Measurements from ENCODE around the gene MTHFD1L.

DNA sequence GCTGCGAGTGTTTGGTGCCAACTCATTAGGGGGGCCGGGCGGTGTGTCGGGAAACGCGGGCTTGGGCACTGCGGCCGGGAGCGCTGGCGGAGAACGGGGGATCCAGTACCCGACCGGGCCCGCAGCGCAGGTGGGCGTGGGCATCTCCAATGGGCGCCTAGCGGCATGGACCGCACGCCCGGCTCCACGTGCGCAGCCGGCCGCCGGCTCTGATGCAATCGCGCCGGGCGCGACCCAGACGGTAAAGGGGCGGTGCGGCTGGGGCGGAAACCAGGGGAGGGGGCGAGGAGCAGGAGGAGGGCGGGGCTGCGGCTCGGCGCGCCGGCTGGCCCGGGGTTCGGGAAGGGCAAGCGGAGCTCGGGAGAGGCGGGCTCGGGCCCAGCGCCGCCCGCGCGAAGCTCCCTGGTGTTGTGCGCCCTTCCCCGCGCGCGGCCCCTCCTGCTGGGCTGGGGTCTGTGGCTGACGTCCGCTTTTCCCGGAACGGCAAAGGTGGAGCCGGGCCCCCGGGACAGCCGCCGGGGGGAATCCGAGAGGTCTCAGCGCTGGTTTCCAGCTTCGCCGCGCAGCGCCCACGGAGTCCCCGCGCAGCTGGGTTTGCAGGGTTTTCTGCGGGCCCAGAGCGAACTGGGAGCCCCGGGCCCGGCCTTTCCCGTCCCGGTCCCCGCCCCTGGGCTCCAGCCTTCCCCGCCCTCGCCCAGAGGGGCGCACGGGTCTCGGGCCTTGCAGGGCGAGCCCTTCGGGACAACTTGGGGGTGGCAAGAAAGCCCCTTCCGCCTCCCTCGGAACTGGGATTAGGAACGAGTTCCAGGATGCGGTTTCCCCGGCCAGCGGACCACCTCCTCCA lies 867 bp downstream of the MTHFD1L start:
- TF ChIP-seq POLR2A (IDR thresholded peaks at IDR 0.05; ENCODE audit: low read length) (peak; percentile 23; the same call in 1 of the 2 replicates), SMC3 (IDR thresholded peaks at IDR 0.05) (0 out of 3 replicates have a peak, but pooled peaks have one; percentile 5), MAX (IDR thresholded peaks at IDR 0.05) (peak; percentile 99), CTCF (IDR thresholded peaks at IDR 0.05) (no peak), NFE2L2 (conservative IDR thresholded peaks at IDR 0.05; ENCODE audit: low read length) (no peak), EHMT2 (IDR thresholded peaks at IDR 0.05; ENCODE audit: low read depth) (no peak), MAFK (IDR thresholded peaks at IDR 0.05; ENCODE audit: partially characterized antibody) (no peak)
